NCI-H345 treated with DMSO at 0.1 percent for 48 hours (cell line): ENCODE data around the gene CASP3.
"Not testable (repeated sequence)": the region's sequence is repeated elsewhere in the genome, so short reads cannot be mapped to it uniquely, and the experiment has no call there.

Experiments used
- DNase-seq: peaks from one replicate; lab custom pipeline; 2025; ENCODE audit not compliant: unreplicated experiment; lab: John Stamatoyannopoulos, UW

CASP3 gene

GRCh38 chr4:184636897-184637296 lies 12.3 kb downstream of the CASP3 start:
- no peak for DNase-seq

- no peak for DNase-seq
Measured at GRCh38 chr4:184636144-184636543, 13.1 kb downstream of the CASP3 start.

DNA sequence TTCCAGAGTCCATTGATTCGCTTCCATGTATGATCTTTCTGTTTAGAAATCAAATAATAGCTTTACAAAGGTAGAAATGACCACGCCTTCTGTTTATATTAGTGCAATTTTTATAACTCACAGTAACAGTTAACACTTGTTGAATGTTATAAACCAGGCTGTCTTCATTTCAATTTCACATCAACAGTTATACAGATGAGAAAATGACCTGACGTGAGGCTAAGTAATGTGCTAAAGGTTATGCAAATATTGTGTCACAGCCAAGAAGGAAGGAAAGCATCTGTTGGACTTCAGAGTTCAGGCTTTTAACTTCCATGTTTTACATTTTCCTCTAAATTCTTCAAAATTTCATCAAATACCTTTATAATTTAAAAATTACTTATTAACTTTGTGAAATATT lies 13.9 kb downstream of the CASP3 start:
- no peak for DNase-seq

- DNase-seq: no peak
Measured at GRCh38 chr4:184632842-184633241, 16.4 kb downstream of the CASP3 start.

DNA sequence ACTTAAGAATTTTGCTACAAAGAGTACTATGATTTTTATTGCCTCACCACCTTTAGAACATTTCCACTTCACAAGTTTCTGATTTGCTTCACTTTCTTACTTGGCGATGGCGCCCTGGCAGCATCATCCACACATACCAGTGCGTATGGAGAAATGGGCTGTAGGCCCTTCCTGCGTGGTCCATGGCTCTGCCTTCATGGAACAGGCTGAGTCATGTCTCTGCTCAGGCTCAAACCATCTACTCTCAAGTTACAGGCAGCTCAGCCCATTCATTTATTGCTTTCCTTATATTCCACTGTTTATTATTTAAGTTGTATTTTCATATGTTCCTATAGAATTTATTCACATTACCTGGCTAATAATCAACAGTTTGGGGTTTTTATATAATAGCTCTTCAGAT lies 21.1 kb downstream of the CASP3 start:
- no peak for DNase-seq

DNA sequence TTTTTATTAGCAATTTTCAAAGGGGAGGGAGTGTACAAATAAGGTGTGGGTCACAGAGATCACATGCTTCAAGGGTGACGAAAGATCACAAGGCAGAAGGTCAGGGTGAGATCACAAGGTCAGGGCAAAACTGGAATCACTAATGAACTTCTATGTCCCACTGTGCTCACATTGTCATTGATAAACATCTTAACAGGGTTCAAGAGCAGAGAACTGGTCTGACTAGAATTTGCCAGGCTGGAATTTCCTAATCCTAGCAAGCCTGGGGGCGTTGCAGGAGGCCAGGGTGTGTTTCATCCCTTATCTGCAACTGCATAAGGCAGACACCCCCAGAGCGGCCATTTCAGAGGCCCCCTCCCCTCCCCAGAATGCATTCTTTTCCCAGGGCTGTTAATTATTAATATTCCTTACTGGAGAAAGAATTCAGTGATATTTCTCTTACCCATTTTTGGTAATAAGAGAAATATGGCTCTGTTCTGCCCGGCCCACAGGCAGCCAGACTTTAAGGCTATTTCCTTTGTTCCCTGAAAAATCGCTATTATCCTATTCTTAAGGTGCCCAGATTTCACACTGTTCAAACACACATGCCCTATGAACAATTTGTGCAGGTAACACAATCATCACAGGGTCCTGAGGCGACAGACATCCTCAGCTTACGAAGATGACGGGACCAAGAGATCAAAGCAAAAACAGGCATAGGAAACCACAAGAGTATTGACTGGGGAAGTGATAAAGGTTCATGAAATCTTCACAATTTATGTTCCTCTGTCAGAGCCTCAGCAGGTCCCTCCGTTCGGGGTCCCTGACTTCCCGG lies 23.3 kb downstream of the CASP3 start:
- not testable (repeated sequence) for DNase-seq

- no peak for DNase-seq
Measured at GRCh38 chr4:184624972-184625554, 24.2 kb downstream of the CASP3 start.

DNA sequence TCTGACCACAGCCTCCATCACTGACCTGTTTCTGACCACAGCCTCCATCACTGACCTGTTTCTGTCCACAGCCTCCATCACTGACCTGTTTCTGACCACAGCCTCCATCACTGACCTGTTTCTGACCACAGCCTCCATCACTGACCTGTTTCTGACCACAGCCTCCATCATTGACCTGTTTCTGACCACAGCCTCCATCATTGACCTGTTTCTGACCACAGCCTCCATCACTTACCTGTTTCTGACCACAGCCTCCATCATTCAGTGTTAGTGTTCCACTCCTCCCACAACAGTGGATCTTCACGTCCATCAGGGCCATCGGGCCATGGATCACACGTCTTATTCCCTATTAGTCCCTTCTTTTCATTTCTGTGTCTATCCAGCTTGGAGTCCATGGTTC lies 24.7 kb downstream of the CASP3 start:
- not testable (repeated sequence) for DNase-seq

- no peak for DNase-seq
Measured at GRCh38 chr4:184621518-184621917, 27.7 kb downstream of the CASP3 start.

GRCh38 chr4:184620212-184620867 lies 28.9 kb downstream of the CASP3 start:
- no peak for DNase-seq

- no peak for DNase-seq
Measured at GRCh38 chr4:184617600-184618196, 31.5 kb downstream of the CASP3 start.

DNA sequence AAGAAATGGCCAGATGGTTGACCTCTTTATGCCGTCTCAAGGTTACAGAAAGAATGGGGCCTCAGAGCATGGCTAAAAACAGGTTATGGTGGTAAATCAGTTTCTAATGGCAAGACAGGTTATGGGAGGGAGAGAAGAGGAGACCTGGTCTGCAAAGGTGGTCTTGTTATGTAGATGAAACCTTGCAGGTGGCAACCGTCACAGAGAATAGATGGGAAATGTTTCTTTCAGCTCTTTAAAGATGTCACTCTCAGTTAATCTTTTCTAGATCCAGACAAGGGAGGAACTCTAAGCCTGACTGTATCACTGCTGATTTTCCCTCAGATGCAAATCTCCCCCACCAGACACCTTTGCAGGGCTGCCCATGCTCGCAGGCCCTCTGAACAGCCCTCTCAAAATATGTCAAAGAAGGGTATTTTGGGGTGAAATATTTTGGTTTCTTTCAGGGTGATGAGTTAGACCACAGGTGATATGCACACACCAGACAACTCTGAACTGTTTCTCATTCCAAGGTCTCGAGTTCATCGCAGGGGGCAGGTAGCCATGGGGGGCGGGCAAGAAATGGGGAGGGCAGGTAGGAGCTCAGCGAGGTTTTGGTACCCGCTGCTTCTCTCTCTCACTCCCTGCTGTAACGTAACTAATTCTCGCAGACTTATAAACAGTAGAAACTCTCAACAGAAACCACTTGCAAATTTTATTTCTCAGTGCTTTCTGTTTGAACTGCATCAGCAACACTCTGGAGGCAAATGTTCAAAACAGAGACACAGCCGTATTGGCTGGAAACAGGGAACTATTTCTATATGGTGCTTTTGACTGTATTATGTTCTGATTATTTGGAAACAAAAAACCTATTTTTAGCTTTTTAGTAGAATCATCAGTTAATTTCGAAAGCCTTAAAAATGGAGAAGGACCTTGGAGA lies 32.4 kb downstream of the CASP3 start:
- no peak for DNase-seq

GRCh38 chr4:184616168-184616567 lies 33.1 kb downstream of the CASP3 start:
- not testable (repeated sequence) for DNase-seq

DNA sequence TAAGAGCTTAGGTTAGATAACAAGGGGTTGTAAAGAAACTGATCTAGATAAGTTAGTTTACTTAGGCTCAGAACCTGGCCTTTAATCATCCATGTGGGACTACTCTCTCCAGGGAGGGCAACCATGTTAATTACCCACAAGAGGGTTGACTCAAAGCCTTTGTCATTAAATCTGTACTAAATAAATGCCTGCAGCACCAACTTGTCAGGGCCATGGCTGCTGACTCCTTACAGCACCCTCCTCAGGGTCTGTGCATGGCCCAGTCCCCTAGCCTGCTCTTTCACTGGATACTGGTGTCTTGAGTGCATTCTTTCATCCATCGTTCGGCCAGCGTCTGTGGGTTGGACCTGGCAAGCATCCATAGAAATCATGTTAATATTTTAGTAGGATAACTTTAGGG lies 34.7 kb downstream of the CASP3 start:
- DNase-seq: no peak

DNA sequence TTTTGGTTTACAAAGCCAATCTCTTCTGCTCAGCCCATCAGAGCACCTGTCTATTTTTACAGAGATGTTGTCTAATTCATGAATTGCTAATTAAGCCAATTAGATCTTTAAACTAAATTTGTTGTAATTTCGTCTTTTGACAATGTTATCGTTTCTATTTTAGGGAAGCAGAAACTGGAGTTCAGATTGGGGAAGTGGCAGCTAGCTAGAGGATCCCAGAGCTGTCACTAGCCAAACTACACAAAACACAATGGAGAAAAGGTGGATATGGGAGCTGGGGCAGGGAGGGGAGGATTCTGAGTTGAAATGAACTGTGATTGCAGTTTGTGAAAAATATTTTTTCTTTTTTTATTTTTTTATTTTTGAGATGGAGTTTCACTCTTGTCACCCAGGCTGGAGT lies 35.8 kb downstream of the CASP3 start:
- no peak for DNase-seq

GRCh38 chr4:184612074-184612473 lies 37.2 kb downstream of the CASP3 start:
- no peak for DNase-seq

GRCh38 chr4:184607429-184607828 lies 41.8 kb downstream of the CASP3 start:
- DNase-seq: not testable (repeated sequence)

DNA sequence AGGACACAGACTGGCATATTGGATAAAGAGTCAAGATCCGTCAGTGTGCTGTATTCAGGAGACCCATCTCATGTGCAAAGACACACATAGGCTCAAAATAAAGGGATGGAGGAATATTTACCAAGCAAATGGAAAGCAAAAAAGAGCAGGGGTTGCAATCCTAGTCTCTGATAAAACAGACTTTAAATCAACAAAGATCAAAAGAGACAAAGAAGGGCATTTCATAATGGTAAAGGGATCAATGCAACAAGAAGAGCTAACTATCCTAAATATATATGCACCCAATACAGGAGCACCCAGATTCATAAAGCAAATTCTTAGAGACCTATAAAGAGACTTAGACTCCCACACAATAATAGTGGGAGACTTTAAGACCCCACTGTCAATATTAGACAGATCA lies 46.4 kb downstream of the CASP3 start:
- not testable (repeated sequence) for DNase-seq

DNA sequence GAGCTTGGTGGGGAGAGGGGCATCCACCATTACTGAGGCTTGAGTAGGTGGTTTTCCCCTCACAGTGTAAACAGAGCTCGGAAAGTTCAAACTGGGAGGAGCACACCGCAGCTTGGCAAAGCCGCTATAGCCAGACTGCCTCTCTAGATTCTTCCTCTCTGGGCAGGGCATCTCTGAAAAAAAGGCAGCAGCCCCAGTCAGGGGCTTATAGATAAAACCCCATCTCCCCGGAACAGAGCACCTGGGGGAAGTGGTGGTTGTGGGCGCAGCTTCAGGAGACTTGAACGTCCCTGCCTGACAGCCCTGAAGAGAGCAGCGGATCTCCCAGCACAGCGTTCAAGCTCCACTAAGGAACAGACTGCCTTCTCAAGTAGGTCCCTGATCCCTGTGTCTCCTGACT lies 48.3 kb downstream of the CASP3 start:
- not testable (repeated sequence) for DNase-seq

- DNase-seq: no peak
Measured at GRCh38 chr4:184599492-184600135, 49.6 kb downstream of the CASP3 start.
